GM12892 (cell line): ENCODE measurements around the gene ADAMTS15.

Source experiments
- DNase-seq: peaks from one replicate; pipeline ENCODE4 v3.0.0; 2011; ENCODE audit not compliant: insufficient read length
- FAIRE-seq: peaks from 2 replicates; lab custom pipeline; 2011; peaks lifted over from hg19 to GRCh38; lab: Jason Lieb, UNC
- POLR2A ChIP-seq: IDR thresholded peaks from 2 replicates; pipeline ENCODE4 v1.6.1; 2011; ENCODE audit warnings: low read depth, low read length, control low read depth
- POLR2AphosphoS5 ChIP-seq: IDR thresholded peaks from 2 replicates; pipeline ENCODE4 v1.6.1; 2011; ENCODE audit warnings: low read depth, low read length, control low read depth
- TAF1 ChIP-seq: IDR thresholded peaks from 2 replicates; pipeline ENCODE4 v1.6.1; 2011; ENCODE audit warnings: low read depth, mild to moderate bottlenecking, control low read depth, low read length, borderline replicate concordance

Gene ADAMTS15

GRCh38 chr11:130489716-130490115 lies 41.3 kb downstream of the ADAMTS15 start:
- DNase-seq (no peak), FAIRE-seq (no peak)
- TF ChIP-seq TAF1 = no peak
- no peak for TF ChIP-seq POLR2AphosphoS5
- no peak for TF ChIP-seq POLR2A

GRCh38 chr11:130490682-130491449 lies 42.4 kb downstream of the ADAMTS15 start:
- no peak for DNase-seq
- TF ChIP-seq TAF1 (no peak), POLR2A (no peak), POLR2AphosphoS5 (no peak)
- no peak for FAIRE-seq

- DNase-seq (no peak), FAIRE-seq (no peak)
- TF ChIP-seq TAF1 (no peak), POLR2AphosphoS5 (no peak), POLR2A (no peak)
Observed at GRCh38 chr11:130498181-130498580, 49.7 kb downstream of the ADAMTS15 start.

- no peak for FAIRE-seq
- no peak for DNase-seq
- TF ChIP-seq TAF1 (no peak), POLR2AphosphoS5 (no peak), POLR2A (no peak)
Observed at GRCh38 chr11:130499828-130500227, 51.4 kb downstream of the ADAMTS15 start.

- TF ChIP-seq POLR2A (no peak), POLR2AphosphoS5 (no peak), TAF1 (no peak)
- FAIRE-seq (no peak), DNase-seq (no peak)
Observed at GRCh38 chr11:130504317-130504716, 55.9 kb downstream of the ADAMTS15 start.

- DNase-seq (no peak), FAIRE-seq (no peak)
- no peak for TF ChIP-seq TAF1
- TF ChIP-seq POLR2A = no peak
- TF ChIP-seq POLR2AphosphoS5 = no peak
Observed at GRCh38 chr11:130508913-130509312, 60.5 kb downstream of the ADAMTS15 start.

- FAIRE-seq (no peak), DNase-seq (no peak)
- TF ChIP-seq TAF1 = no peak
- no peak for TF ChIP-seq POLR2A
- no peak for TF ChIP-seq POLR2AphosphoS5
Observed at GRCh38 chr11:130509942-130510341, 61.5 kb downstream of the ADAMTS15 start.

GRCh38 chr11:130510407-130511006 lies 62.1 kb downstream of the ADAMTS15 start:
- FAIRE-seq (no peak), DNase-seq (no peak)
- TF ChIP-seq POLR2AphosphoS5 (no peak), POLR2A (no peak), TAF1 (no peak)

GRCh38 chr11:130511765-130512164 lies 63.3 kb downstream of the ADAMTS15 start:
- TF ChIP-seq POLR2AphosphoS5 (no peak), POLR2A (no peak), TAF1 (no peak)
- no peak for FAIRE-seq
- DNase-seq = no peak

- DNase-seq = no peak
- no peak for FAIRE-seq
- TF ChIP-seq POLR2A (no peak), TAF1 (no peak), POLR2AphosphoS5 (no peak)
Observed at GRCh38 chr11:130512662-130513061, 64.2 kb downstream of the ADAMTS15 start.

GRCh38 chr11:130513132-130513531 lies 64.7 kb downstream of the ADAMTS15 start:
- no peak for TF ChIP-seq POLR2AphosphoS5
- TF ChIP-seq TAF1 = no peak
- no peak for TF ChIP-seq POLR2A
- FAIRE-seq (no peak), DNase-seq (no peak)

- DNase-seq (no peak), FAIRE-seq (no peak)
Observed at GRCh38 chr11:130514316-130514715, 65.9 kb downstream of the ADAMTS15 start.

More at GRCh38 chr11:130514316-130514715, 65.9 kb downstream of the ADAMTS15 start:
- no peak for TF ChIP-seq POLR2A
- no peak for TF ChIP-seq TAF1
- no peak for TF ChIP-seq POLR2AphosphoS5
